ENCODE data around the gene UBE2O. TPM values are rescaled to one million over a fixed set of nuclear protein-coding genes. Genes with fewer than 3 reads are reported as not detected.

UBE2O gene
- total and polyA plus RNA-seq, 2 donors from 2014 or later, result 5.5 to 21.3 TPM

DNA sequence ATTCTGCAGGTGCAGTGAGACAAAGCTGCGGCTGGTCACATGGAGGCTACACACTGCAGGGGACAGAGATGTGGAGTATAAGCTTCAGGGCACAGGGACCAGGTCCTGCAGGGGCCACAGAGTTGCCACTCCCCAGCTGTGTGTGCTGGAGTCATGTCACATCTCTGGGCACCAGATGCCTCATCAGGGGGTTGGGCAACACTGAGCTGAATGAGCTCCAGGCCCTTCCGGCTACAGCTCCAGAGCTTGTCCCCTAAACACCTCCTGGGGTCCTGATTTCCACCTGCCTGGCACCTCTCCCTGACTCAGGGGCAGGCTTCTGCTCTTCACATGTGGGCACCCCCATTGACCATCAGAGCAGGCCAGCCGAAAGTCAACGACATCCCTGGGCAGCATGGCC is 36.1 kb downstream of the UBE2O start:
- Histone ChIP-seq H3K4me3 (ENCODE audit: low read length in 3 of 3) (no peak overlapping the region), H3K27me3 (ENCODE audit: control insufficient read depth, insufficient read depth, low read length) (no peaks in the 10 kb centered on the region), H3K9me3 (ENCODE audit: control insufficient read depth in 2 of 3, insufficient read depth in 1 of 3, low read length in 3 of 3) (no peaks in the 10 kb centered on the region), H3K4me1 (ENCODE audit: control insufficient read depth in 2 of 3, insufficient read depth in 2 of 3, low read depth in 1 of 3, low read length in 3 of 3) (peaks cover 0 to 18% (median 4%) of the 10 kb centered on the region in 3 donors), H3K36me3 (ENCODE audit: control insufficient read depth in 2 of 3, insufficient read depth in 3 of 3, low read length in 3 of 3) (no peaks in the 10 kb centered on the region), H3K9ac (ENCODE audit: low read length in 3 of 3) (no peak overlapping the region), H3K27ac (ENCODE audit: low read depth in 2 of 2, low read length in 2 of 2) (no peak overlapping the region)
- DNase-seq (no peak), FAIRE-seq (no peak)
- intact Hi-C loops (cut with DNase I), result no loop called here
- TF ChIP-seq CTCF (IDR thresholded peaks at IDR 0.05; ENCODE audit: borderline replicate concordance, extremely low read depth, insufficient read depth), result no peak

DNA sequence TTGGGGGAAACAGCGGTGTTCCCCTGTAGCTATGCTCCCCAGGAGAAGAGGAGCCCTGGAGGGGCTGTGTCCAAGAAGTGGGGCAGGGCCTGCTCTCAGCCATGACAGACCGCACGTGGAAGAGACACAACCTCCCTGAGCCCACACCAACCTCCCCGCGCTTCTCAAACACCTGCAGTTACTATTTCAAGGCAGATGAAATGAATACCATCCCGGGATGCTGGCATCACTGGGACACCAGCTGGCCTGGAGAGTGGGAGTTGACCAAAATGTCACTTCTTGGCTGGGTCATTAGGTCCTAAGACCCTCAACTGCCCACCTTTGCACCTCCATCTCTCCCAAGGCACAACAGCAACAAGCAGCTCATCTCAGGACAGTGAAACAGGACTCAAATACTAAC is 36.5 kb downstream of the UBE2O start:
- intact Hi-C loops (cut with DNase I), result no loop called here
- peaks cover 0 to 18% (median 4%) of the 10 kb centered on the region in 3 donors for H3K4me1 ChIP-seq (ENCODE audit: control insufficient read depth in 2 of 3, insufficient read depth in 2 of 3, low read depth in 1 of 3, low read length in 3 of 3)
- no peak for FAIRE-seq

GRCh38 chr17:76415786-76416185 is 37.2 kb downstream of the UBE2O start:
- DNase-seq, result no peak
- no peaks in the 10 kb centered on the region for H3K36me3 ChIP-seq (ENCODE audit: control insufficient read depth in 2 of 3, insufficient read depth in 3 of 3, low read length in 3 of 3)
- no peak for TF ChIP-seq CTCF (IDR thresholded peaks at IDR 0.05; ENCODE audit: borderline replicate concordance, extremely low read depth, insufficient read depth)
- no peak overlapping the region for H3K9ac ChIP-seq (ENCODE audit: low read length in 3 of 3)
- H3K9me3 ChIP-seq (ENCODE audit: control insufficient read depth in 2 of 3, insufficient read depth in 1 of 3, low read length in 3 of 3), result no peaks in the 10 kb centered on the region
- peaks cover 0 to 15% (median 2%) of the 10 kb centered on the region in 3 donors for H3K4me1 ChIP-seq (ENCODE audit: control insufficient read depth in 2 of 3, insufficient read depth in 2 of 3, low read depth in 1 of 3, low read length in 3 of 3)
- H3K27me3 ChIP-seq (ENCODE audit: control insufficient read depth, insufficient read depth, low read length), result no peaks in the 10 kb centered on the region
- FAIRE-seq, result no peak
- intact Hi-C loops (cut with DNase I), result no loop called here
- no peak overlapping the region for H3K27ac ChIP-seq (ENCODE audit: low read depth in 2 of 2, low read length in 2 of 2)
- H3K4me3 ChIP-seq (ENCODE audit: low read length in 3 of 3), result no peak overlapping the region

More for the DNA sequence above, 36.5 kb downstream of the UBE2O start:
- DNase-seq, result peak in 3 of 5 donors; percentile 45 to 69 (median 64)
- no peak for TF ChIP-seq CTCF (IDR thresholded peaks at IDR 0.05; ENCODE audit: borderline replicate concordance, extremely low read depth, insufficient read depth)
- Histone ChIP-seq H3K27ac (ENCODE audit: low read depth in 2 of 2, low read length in 2 of 2) (no peak overlapping the region), H3K27me3 (ENCODE audit: control insufficient read depth, insufficient read depth, low read length) (no peaks in the 10 kb centered on the region), H3K9me3 (ENCODE audit: control insufficient read depth in 2 of 3, insufficient read depth in 1 of 3, low read length in 3 of 3) (no peaks in the 10 kb centered on the region), H3K9ac (ENCODE audit: low read length in 3 of 3) (no peak overlapping the region), H3K4me3 (ENCODE audit: low read length in 3 of 3) (no peak overlapping the region), H3K36me3 (ENCODE audit: control insufficient read depth in 2 of 3, insufficient read depth in 3 of 3, low read length in 3 of 3) (no peaks in the 10 kb centered on the region)

All from kidney (tissue), 14 donors.